WERI-Rb-1 (cell line): Measurements from ENCODE around the gene TIMM29.

ENCODE experiments used
- DNase-seq: peaks from one replicate; pipeline ENCODE4 v3.0.0-alpha.2; 2020
- H3K27ac ChIP-seq: fragments of 250-450 bp; sonication (Bioruptor Pico); 2 replicates; pipeline ENCODE4 v1.5.1; 2020; ENCODE audit warnings: mild to moderate bottlenecking, moderate library complexity
- H3K27me3 ChIP-seq: fragments of 250-450 bp; sonication (Bioruptor Pico); 2 replicates; pipeline ENCODE4 v1.5.1; 2021; ENCODE audit warnings: mild to moderate bottlenecking, low read depth, moderate library complexity; ENCODE audit not compliant: insufficient read depth, severe bottlenecking
- H3K36me3 ChIP-seq: fragments of 250-450 bp; sonication (Bioruptor Pico); 2 replicates; pipeline ENCODE4 v1.5.1; 2020; ENCODE audit warnings: mild to moderate bottlenecking, moderate library complexity
- H3K4me3 ChIP-seq: 2 replicates; pipeline ENCODE4 v1.5.1; 2011; ENCODE audit warnings: low read depth, mild to moderate bottlenecking, control low read depth, low read length
- H3K9me3 ChIP-seq: fragments of 250-450 bp; sonication (Bioruptor Pico); 2 replicates; pipeline ENCODE4 v1.5.1; 2021; ENCODE audit warnings: mild to moderate bottlenecking, moderate library complexity; ENCODE audit not compliant: severe bottlenecking
- TF ChIP-seq, protein P1 (sequence below): IDR thresholded peaks from 2 replicates; pipeline ENCODE4 v1.5.1; 2011; ENCODE audit warnings: low read depth, mild to moderate bottlenecking, control low read depth, inconsistent platforms, low read length

The TIMM29 gene

DNA sequence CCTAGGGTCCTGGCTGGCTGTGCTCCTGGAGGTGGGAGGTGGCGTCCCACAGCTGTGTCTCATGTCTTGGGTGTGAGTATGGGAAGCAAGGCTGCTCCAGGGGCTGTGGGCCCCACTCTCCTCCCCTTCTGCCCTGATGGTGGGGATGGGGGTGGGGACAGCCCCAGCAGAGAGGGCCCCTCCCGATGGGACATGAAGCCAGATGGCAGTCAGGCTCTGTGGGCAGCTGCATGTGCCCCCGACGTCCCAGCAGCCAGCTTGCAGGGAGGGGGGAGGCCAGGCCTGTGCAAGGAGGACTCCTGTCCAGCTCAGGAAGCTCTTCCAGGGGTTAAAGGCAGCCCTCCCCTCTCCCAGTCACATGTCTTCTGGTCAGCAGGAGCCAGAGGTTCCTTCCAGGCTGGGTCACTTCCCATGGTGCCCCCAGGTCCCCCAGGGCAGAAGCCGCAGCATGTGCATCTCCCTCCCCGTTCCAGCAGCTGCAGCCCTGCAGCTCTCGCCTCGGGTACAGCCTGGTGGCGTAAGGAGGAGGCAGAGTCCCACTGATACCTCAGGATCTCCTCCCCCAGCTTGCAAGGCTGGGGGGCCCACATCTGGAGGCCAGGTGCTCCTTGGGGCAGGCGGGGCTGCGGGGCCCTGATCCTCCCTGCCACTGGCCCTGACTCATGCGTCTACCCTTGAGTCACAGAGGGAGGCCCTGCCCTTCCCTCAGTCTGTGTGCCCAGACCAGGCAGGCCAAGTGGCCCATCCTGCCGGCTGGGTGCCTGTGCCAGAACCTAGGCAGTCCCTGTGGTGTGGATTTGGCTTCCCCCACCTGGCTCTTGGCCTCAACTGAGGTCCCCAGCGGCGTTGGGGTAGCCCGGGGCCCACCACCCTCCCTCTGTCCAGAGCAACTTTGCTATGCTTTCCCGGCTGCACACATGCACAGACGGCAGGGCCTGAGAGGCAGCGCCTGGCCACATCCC is 13.2 kb upstream of the TIMM29 start:
- Histone ChIP-seq H3K27ac (peak overlapping the region; percentile 82), H3K36me3 (peaks cover 78% of the 10 kb centered on the region), H3K9me3 (no peaks in the 10 kb centered on the region), H3K4me3 (no peak overlapping the region), H3K27me3 (no peaks in the 10 kb centered on the region)
- TF ChIP-seq, protein P1, sequence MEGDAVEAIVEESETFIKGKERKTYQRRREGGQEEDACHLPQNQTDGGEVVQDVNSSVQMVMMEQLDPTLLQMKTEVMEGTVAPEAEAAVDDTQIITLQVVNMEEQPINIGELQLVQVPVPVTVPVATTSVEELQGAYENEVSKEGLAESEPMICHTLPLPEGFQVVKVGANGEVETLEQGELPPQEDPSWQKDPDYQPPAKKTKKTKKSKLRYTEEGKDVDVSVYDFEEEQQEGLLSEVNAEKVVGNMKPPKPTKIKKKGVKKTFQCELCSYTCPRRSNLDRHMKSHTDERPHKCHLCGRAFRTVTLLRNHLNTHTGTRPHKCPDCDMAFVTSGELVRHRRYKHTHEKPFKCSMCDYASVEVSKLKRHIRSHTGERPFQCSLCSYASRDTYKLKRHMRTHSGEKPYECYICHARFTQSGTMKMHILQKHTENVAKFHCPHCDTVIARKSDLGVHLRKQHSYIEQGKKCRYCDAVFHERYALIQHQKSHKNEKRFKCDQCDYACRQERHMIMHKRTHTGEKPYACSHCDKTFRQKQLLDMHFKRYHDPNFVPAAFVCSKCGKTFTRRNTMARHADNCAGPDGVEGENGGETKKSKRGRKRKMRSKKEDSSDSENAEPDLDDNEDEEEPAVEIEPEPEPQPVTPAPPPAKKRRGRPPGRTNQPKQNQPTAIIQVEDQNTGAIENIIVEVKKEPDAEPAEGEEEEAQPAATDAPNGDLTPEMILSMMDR, result no peak
- peak; percentile 78 for DNase-seq

DNA sequence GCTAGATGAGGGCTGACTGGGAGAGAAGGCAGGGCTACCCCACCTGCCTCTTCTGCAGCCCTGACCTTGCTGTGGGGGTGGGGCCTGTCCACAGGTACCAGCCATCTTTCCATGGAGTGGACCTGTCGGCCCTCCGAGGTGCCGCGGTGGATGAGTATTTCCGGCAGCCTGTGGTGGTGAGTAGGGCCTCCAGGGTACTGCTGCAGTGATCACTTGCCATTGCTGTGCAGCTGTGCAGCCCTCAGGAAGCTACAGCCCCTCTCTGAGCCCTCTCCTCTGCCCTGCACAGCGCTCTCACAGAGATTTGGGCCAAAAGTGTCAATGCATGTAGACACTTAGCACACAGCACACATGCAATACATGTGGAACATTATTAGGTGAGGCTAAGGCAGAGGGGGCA is 12.0 kb upstream of the TIMM29 start:
- Histone ChIP-seq H3K27me3 (no peaks in the 10 kb centered on the region), H3K36me3 (peaks cover 82% of the 10 kb centered on the region), H3K9me3 (no peaks in the 10 kb centered on the region), H3K27ac (no peak overlapping the region; the same call in 1 of the 2 replicates), H3K4me3 (no peak overlapping the region)
- TF ChIP-seq, protein P1, result no peak
- no peak for DNase-seq

DNA sequence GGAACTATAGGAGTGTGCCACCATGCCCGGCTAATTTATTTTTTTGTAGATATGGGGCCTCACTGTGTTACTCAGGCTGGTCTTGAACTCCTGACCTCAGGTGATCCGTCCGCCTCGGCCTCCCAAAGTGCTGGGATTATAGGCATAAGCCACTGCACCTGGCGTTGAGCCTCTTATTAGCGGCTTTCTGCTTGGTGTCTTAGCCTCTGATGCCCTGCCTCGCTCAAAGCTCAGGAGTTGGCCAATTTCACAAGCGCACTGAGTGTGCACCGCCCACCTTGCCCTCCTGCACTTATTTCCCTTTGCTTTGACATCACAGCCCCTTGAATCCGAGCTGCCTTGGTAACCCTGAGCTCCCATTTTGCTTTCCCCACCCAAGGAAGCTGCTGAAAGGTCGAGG is 10.3 kb upstream of the TIMM29 start:
- TF ChIP-seq, protein P1, result no peak
- Histone ChIP-seq H3K27me3 (no peaks in the 10 kb centered on the region), H3K4me3 (no peak overlapping the region), H3K9me3 (no peaks in the 10 kb centered on the region), H3K27ac (peak overlapping the region; percentile 85), H3K36me3 (peaks cover 83% of the 10 kb centered on the region)
- DNase-seq, result peak; percentile 92

DNA sequence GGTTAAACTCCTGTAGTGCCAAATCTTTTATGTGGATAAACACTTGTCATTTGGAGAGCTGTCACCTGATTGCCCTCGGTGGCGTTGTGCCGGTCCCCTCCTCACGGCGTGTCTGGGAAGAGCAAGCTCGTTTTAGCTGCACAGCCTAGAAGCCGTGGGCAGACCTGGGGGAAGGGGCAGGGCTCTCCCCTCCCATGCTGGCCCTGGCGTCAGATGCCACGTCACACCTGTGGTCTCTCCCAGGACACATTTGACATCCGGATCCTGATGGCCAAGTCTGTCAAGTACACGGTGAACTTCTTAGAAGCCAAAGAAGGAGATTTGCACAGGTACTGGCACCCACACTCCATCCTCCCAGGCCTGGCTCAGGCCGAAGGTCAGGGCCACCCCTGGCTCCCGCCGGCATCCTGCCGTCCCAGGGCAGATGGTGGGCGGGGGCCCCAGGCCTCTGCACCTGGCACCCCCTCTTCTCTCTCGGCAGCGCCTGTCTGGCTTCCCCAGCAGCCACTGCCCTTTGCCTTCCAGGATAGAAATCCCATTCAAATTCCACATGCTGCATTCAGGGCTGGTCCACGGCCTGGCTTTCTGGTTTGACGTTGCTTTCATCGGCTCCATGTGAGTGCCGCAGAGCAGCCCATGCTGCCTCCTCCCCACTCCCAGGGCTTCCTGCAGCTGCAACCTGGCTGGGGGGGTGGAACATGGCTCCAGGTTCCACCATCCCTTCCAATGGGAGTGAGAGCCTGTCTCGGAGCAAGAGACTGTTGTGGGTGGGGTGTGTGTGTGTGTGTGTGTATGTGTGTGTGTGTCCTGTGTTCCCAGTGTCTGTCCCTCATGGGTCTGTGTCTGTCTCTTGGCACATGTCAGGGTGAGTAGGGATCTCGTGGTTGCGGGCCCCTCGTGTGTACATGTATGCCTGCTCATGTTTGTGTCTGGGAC is 9.0 kb upstream of the TIMM29 start:
- TF ChIP-seq, protein P1, result no peak

DNA sequence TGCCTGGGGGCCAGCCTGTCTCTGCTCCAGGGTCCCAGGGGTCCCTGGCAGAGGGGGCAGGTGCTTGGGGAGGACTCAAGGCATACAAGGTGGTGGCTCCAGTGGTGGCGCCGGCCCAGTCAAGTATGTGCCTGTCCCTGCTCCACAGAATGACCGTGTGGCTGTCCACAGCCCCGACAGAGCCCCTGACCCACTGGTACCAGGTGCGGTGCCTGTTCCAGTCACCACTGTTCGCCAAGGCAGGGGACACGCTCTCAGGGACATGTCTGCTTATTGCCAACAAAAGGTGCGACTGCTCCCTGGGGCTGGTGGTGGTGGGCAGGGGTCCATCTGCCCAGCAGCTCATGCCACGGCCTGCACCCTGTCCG is 8.3 kb upstream of the TIMM29 start:
- DNase-seq, result no peak
- Histone ChIP-seq H3K27ac (peak overlapping the region; percentile 85), H3K4me3 (no peak overlapping the region), H3K9me3 (no peaks in the 10 kb centered on the region), H3K27me3 (no peaks in the 10 kb centered on the region), H3K36me3 (peaks cover 80% of the 10 kb centered on the region)
- TF ChIP-seq, protein P1, result no peak

More for the DNA sequence above, 9.0 kb upstream of the TIMM29 start:
- H3K36me3 ChIP-seq, result peaks cover 84% of the 10 kb centered on the region
- no peaks in the 10 kb centered on the region for H3K27me3 ChIP-seq
- no peaks in the 10 kb centered on the region for H3K9me3 ChIP-seq
- H3K27ac ChIP-seq, result peak overlapping the region; percentile 85
- no peak overlapping the region for H3K4me3 ChIP-seq
- DNase-seq, result no peak
